Colonic mucosa (tissue), 4 donors: ENCODE data around the gene CAPRIN2. TPM values are rescaled to one million over a fixed set of nuclear protein-coding genes. Genes with fewer than 3 reads are reported as not detected.

Experiments used
- DNase-seq: peaks from one replicate; pipeline ENCODE4 v3.0.0-alpha.2; 2020
- H3K27ac ChIP-seq: fragments of 200-600 bp; one replicate; pipeline ENCODE4 v1.8.0; 2021
- H3K27me3 ChIP-seq: fragments of 200-600 bp; one replicate; pipeline ENCODE4 v1.8.0; 2021
- H3K36me3 ChIP-seq: fragments of 200-600 bp; one replicate; pipeline ENCODE4 v1.8.0; 2021
- H3K4me1 ChIP-seq: fragments of 200-600 bp; one replicate; pipeline ENCODE4 v1.8.0; 2021; ENCODE audit warnings: mild to moderate bottlenecking
- H3K4me3 ChIP-seq: fragments of 200-600 bp; one replicate; pipeline ENCODE4 v1.8.0; 2021
- H3K9ac ChIP-seq, 2 donors: one replicate each; pipeline ENCODE4 v1.7.0; 2013; ENCODE audit warnings: control low read depth in 2 of 2, low read depth in 2 of 2, low read length in 2 of 2
- H3K9me3 ChIP-seq: fragments of 200-600 bp; one replicate; pipeline ENCODE4 v1.8.0; 2021
- CTCF ChIP-seq: fragments of 200-600 bp; IDR thresholded peaks from one replicate; pipeline ENCODE4 v1.8.0; 2022; ENCODE audit warnings: antibody characterized with exemption, mild to moderate bottlenecking
- intact Hi-C: fragments of 100-400 bp; cut with DNase I; formaldehyde crosslinking; loops from one replicate; pipeline ENCODE4 v1.14.1; 2022
- total RNA-seq, 2 donors: library from RNA; stranded (reverse); fragmentation: NEBNext Ultra II Directional in 1 of 2; extraction: Animal tissue kit (Norgen Biotek cat#: 25700) in 1 of 2; gene quantifications; one replicate each; pipeline ENCODE4 v1.2.1, GENCODE V29; 2021
- donor health status: healthy.
- donor health status: DM: no; HTN: no; CAD: no.
- donor health status: DM: no; HTN: no; CAD: no.

Gene CAPRIN2
- total RNA-seq = 1 to 10 TPM; 6.1 to 8.2 TPM

- H3K9me3 ChIP-seq = no peaks in the 10 kb centered on the region
- intact Hi-C loops = loop anchor here (10.0 kb wide), 1 partner anchor 60 kb away; the partner anchor contains the start of gene IPO8
- peak; percentile 20 for TF ChIP-seq CTCF
Observed at GRCh38 chr12:30754750-30755394, at the start of gene CAPRIN2. TSS of gene CAPRIN2 (minus strand) at chr12:30754951. CDS start at chr12:30753520, 1,431 bp downstream.

GRCh38 chr12:30797689-30798088 lies 42.9 kb upstream of the CAPRIN2 start:
- Histone ChIP-seq H3K9ac (no peak overlapping the region), H3K4me1 (no peaks in the 10 kb centered on the region), H3K27me3 (peaks cover 18% of the 10 kb centered on the region), H3K36me3 (no peaks in the 10 kb centered on the region), H3K4me3 (no peak overlapping the region), H3K9me3 (no peaks in the 10 kb centered on the region), H3K27ac (no peak overlapping the region)
- DNase-seq = no peak
- no peak for TF ChIP-seq CTCF
- intact Hi-C loops = no loop called here

More at GRCh38 chr12:30754750-30755394, at the start of gene CAPRIN2:
- Histone ChIP-seq H3K27ac (peak within 1 kb of the TSS; percentile 90), H3K9ac (peak within 1 kb of the TSS; percentile 80 to 86), H3K4me1 (peaks cover 7% of the 10 kb centered on the region), H3K36me3 (no peaks in the 10 kb centered on the region), H3K4me3 (peak within 1 kb of the TSS; percentile 84), H3K27me3 (no peaks in the 10 kb centered on the region)
- peak; percentile 96 for DNase-seq

GRCh38 chr12:30796891-30797371 lies 42.2 kb upstream of the CAPRIN2 start:
- Histone ChIP-seq H3K27ac (no peak overlapping the region), H3K9ac (no peak overlapping the region), H3K27me3 (peaks cover 18% of the 10 kb centered on the region), H3K9me3 (no peaks in the 10 kb centered on the region), H3K4me1 (no peaks in the 10 kb centered on the region), H3K36me3 (no peaks in the 10 kb centered on the region), H3K4me3 (peak overlapping the region; percentile 46)
- DNase-seq = no peak
- intact Hi-C loops = no loop called here
- TF ChIP-seq CTCF = no peak

GRCh38 chr12:30796313-30796780 lies 41.6 kb upstream of the CAPRIN2 start:
- no peak for DNase-seq
- H3K36me3 ChIP-seq = no peaks in the 10 kb centered on the region
- peaks cover 18% of the 10 kb centered on the region for H3K27me3 ChIP-seq
- H3K4me1 ChIP-seq = no peaks in the 10 kb centered on the region
- no peak overlapping the region for H3K27ac ChIP-seq
- no peaks in the 10 kb centered on the region for H3K9me3 ChIP-seq
- intact Hi-C loops = no loop called here
- H3K4me3 ChIP-seq = peak overlapping the region; percentile 46
- H3K9ac ChIP-seq = no peak overlapping the region
- TF ChIP-seq CTCF = no peak

GRCh38 chr12:30795410-30796312 lies 40.9 kb upstream of the CAPRIN2 start:
- DNase-seq = peak; percentile 26
- Histone ChIP-seq H3K27ac (no peak overlapping the region), H3K36me3 (no peaks in the 10 kb centered on the region), H3K4me3 (peak overlapping the region; percentile 46), H3K27me3 (peaks cover 18% of the 10 kb centered on the region), H3K9ac (peak overlapping the region; percentile 28 to 29), H3K9me3 (no peaks in the 10 kb centered on the region), H3K4me1 (no peaks in the 10 kb centered on the region)
- no peak for TF ChIP-seq CTCF
- intact Hi-C loops = no loop called here
